SU-DHL-6 (cell line): Measurements from ENCODE around the gene RBP3.

Source experiments
- H2AFZ ChIP-seq: fragments of 200-600 bp; sonication (generic); 2 replicates; pipeline ENCODE4 v1.6.1; 2014; ENCODE audit warnings: low read depth, mild to moderate bottlenecking, moderate library complexity, mixed read lengths, antibody characterized with exemption, low read length; ENCODE audit not compliant: severe bottlenecking
- H3F3A ChIP-seq: fragments of 200-600 bp; shearing (Covaris generic); 2 replicates; pipeline ENCODE4 v1.6.0; 2016; ENCODE audit warnings: antibody characterized with exemption, mild to moderate bottlenecking; ENCODE audit not compliant: insufficient read depth
- H3K27ac ChIP-seq: fragments of 200-600 bp; sonication (generic); 2 replicates; pipeline ENCODE4 v1.5.1; 2016; ENCODE audit warnings: low read depth, mild to moderate bottlenecking, low read length, moderate library complexity, mixed read lengths
- H3K27me3 ChIP-seq: fragments of 200-600 bp; sonication (generic), shearing (Covaris generic); 2 replicates; pipeline ENCODE4 v1.6.0; 2014; ENCODE audit warnings: mild to moderate bottlenecking, low read length
- H3K36me3 ChIP-seq: fragments of 200-600 bp; sonication (generic); 2 replicates; pipeline ENCODE4 v1.6.1; 2014; ENCODE audit warnings: mild to moderate bottlenecking, low read length, mixed read lengths
- H3K4me2 ChIP-seq: fragments of 300-600, 200-600 bp; shearing (Covaris generic), sonication (generic); 2 replicates; pipeline ENCODE4 v1.6.0; 2014; ENCODE audit warnings: low read length, low read depth, mild to moderate bottlenecking; ENCODE audit not compliant: poor library complexity, severe bottlenecking
- H3K4me3 ChIP-seq: fragments of 200-600 bp; sonication (generic); 2 replicates; pipeline ENCODE4 v1.5.1; 2014; ENCODE audit warnings: antibody characterized with exemption, low read length, mild to moderate bottlenecking, mixed read lengths; ENCODE audit not compliant: insufficient read depth, poor library complexity, severe bottlenecking
- H3K79me2 ChIP-seq: fragments of 200-600 bp; sonication (generic); 2 replicates; pipeline ENCODE4 v1.6.1; 2014; ENCODE audit warnings: mild to moderate bottlenecking, low read length, moderate library complexity; ENCODE audit not compliant: insufficient read depth
- H3K9ac ChIP-seq: fragments of 200-600 bp; sonication (generic); 2 replicates; pipeline ENCODE4 v1.7.0; 2014; ENCODE audit warnings: mild to moderate bottlenecking, low read length
- H3K9me2 ChIP-seq: fragments of 200-600 bp; sonication (generic); replicated peaks from 2 replicates; pipeline ENCODE4 v1.6.1; 2014; ENCODE audit warnings: low read length; ENCODE audit not compliant: insufficient read depth
- H3K9me3 ChIP-seq: fragments of 200-600 bp; sonication (generic); 2 replicates; pipeline ENCODE4 v1.6.1; 2014; ENCODE audit warnings: low read length, mixed read lengths; ENCODE audit not compliant: insufficient read depth
- H4K20me1 ChIP-seq: fragments of 200-600 bp; sonication (generic); 2 replicates; pipeline ENCODE4 v1.6.1; 2014; ENCODE audit warnings: low read depth, mild to moderate bottlenecking, antibody characterized with exemption, low read length, moderate library complexity, mixed read lengths
- EZH2phosphoT487 ChIP-seq: fragments of 200-600 bp; sonication (generic), shearing (Covaris generic); conservative IDR thresholded peaks from 2 replicates; pipeline ENCODE4 v1.6.1; 2018; ENCODE audit warnings: mild to moderate bottlenecking, antibody characterized with exemption, low read length, moderate library complexity, mixed read lengths
- TF ChIP-seq, protein P1 (sequence below): fragments of 200-600 bp; sonication (generic); IDR thresholded peaks from one replicate; pipeline ENCODE4 v1.5.1; 2017; ENCODE audit warnings: antibody characterized with exemption, mild to moderate bottlenecking, low read length, moderate library complexity; ENCODE audit not compliant: insufficient read depth, poor library complexity, severe bottlenecking

RBP3 gene

DNA sequence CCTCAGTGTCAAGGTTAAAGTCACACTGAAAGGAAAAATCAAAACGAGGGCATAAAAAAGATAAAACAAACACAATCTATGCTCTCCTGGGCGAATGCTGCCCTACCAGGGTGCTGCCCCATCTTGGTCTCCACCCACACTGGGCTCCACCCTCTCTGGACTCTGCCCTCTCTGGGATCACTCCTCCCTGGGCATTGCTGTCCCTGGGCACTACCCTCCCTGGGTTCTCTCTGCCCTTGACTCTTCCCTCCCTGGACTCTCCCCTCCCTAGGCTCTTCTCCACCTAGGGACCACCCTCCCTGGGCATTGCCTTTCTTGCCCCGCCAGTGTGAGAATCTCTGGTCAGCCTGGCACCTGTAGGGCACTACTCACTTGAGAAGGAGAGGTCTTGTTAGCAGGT is 17.4 kb upstream of the RBP3 start:
- no peaks in the 10 kb centered on the region for H3K79me2 ChIP-seq
- no peaks in the 10 kb centered on the region for H3K9me3 ChIP-seq
- no peak overlapping the region for H3K9ac ChIP-seq
- no peak overlapping the region for H3K4me2 ChIP-seq
- H3K9me2 ChIP-seq = no peaks in the 10 kb centered on the region
- H3K27me3 ChIP-seq = no peaks in the 10 kb centered on the region
- TF ChIP-seq EZH2phosphoT487 = no peak
- TF ChIP-seq, protein P1, sequence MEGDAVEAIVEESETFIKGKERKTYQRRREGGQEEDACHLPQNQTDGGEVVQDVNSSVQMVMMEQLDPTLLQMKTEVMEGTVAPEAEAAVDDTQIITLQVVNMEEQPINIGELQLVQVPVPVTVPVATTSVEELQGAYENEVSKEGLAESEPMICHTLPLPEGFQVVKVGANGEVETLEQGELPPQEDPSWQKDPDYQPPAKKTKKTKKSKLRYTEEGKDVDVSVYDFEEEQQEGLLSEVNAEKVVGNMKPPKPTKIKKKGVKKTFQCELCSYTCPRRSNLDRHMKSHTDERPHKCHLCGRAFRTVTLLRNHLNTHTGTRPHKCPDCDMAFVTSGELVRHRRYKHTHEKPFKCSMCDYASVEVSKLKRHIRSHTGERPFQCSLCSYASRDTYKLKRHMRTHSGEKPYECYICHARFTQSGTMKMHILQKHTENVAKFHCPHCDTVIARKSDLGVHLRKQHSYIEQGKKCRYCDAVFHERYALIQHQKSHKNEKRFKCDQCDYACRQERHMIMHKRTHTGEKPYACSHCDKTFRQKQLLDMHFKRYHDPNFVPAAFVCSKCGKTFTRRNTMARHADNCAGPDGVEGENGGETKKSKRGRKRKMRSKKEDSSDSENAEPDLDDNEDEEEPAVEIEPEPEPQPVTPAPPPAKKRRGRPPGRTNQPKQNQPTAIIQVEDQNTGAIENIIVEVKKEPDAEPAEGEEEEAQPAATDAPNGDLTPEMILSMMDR = no peak
- no peak overlapping the region for H3K27ac ChIP-seq
- no peak overlapping the region for H3K4me3 ChIP-seq
- no peaks in the 10 kb centered on the region for H4K20me1 ChIP-seq
- no peaks in the 10 kb centered on the region for H3K36me3 ChIP-seq
- H3F3A ChIP-seq = no peaks in the 10 kb centered on the region
- H2AFZ ChIP-seq = no peak overlapping the region

DNA sequence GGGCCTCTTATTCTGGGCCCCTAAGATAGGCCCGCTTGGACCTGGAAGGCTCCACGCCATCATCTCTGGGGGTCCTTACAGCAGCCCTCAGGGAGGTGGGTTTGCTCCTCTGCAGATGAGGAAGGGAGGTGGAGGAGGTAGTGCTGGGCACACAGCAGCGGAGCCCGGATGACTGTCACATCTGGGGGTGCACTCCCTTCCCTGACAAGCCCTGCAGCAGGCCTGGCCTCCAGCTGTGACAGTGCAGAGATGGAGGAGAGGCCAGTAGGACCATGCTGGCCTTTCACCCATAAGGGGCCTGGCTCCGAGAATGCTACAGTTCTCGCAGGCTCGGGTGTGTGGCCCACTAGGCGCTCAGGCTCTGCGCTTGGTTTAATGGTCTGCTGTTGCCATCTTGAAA is 16.7 kb upstream of the RBP3 start:
- no peak for TF ChIP-seq EZH2phosphoT487
- TF ChIP-seq, protein P1 = no peak
- no peaks in the 10 kb centered on the region for H3F3A ChIP-seq
- no peaks in the 10 kb centered on the region for H4K20me1 ChIP-seq
- H2AFZ ChIP-seq = no peak overlapping the region
- no peak overlapping the region for H3K4me3 ChIP-seq
- H3K9ac ChIP-seq = no peak overlapping the region
- no peaks in the 10 kb centered on the region for H3K36me3 ChIP-seq
- H3K9me2 ChIP-seq = no peaks in the 10 kb centered on the region
- H3K4me2 ChIP-seq = no peak overlapping the region
- H3K27me3 ChIP-seq = no peaks in the 10 kb centered on the region
- no peak overlapping the region for H3K27ac ChIP-seq
- no peaks in the 10 kb centered on the region for H3K9me3 ChIP-seq
- no peaks in the 10 kb centered on the region for H3K79me2 ChIP-seq

DNA sequence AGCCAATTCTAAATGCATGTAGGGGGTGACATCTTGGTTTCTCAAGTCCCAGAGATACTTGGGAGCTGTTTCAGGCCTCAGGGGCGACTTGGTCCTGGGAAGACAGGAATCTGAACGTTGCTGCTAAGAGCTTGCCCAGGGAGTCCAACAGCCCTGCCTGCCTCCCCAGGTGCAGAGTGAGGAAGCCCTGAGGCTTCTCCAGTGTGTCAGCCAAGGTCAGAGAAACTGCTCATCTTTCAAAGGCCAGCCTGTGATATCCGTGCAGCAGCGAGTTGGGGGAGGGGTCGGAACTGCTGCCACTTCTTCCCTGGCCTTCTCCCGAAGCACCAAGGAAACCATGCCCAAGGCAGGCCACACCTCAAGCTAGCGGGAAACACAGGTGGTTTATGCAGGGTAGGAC is 16.2 kb upstream of the RBP3 start:
- Histone ChIP-seq H3K9me3 (no peaks in the 10 kb centered on the region), H3K36me3 (no peaks in the 10 kb centered on the region), H2AFZ (no peak overlapping the region), H3K79me2 (no peaks in the 10 kb centered on the region), H3K9me2 (no peaks in the 10 kb centered on the region), H3K4me3 (no peak overlapping the region), H3K27me3 (no peaks in the 10 kb centered on the region), H3K4me2 (no peak overlapping the region), H3F3A (no peaks in the 10 kb centered on the region), H3K27ac (no peak overlapping the region), H4K20me1 (no peaks in the 10 kb centered on the region), H3K9ac (no peak overlapping the region)
- TF ChIP-seq, protein P1 = no peak
- no peak for TF ChIP-seq EZH2phosphoT487
